Osteoblast (primary cell): Measurements from ENCODE around the gene CACNA1I. TPM values are rescaled to one million over a fixed set of nuclear protein-coding genes. Genes with fewer than 3 reads are reported as not detected.

Experiments used
- DNase-seq: peaks from one replicate; pipeline ENCODE4 v3.0.0; 2011; ENCODE audit warnings: low spot score, mixed read lengths; ENCODE audit not compliant: insufficient read length; ENCODE audit errors: missing footprints
- H2AFZ ChIP-seq: 2 replicates; pipeline ENCODE4 v1.6.0; 2011; ENCODE audit warnings: mild to moderate bottlenecking, low read length
- H3K27ac ChIP-seq: 2 replicates; pipeline ENCODE4 v1.5.1; 2011; ENCODE audit warnings: mild to moderate bottlenecking, low read depth, low read length, moderate library complexity
- H3K27me3 ChIP-seq: 2 replicates; pipeline ENCODE4 v1.6.0; 2012; ENCODE audit warnings: mild to moderate bottlenecking, control low read depth, inconsistent platforms, low read length, moderate library complexity; ENCODE audit not compliant: insufficient read depth
- H3K36me3 ChIP-seq: 2 replicates; pipeline ENCODE4 v1.5.1; 2011; ENCODE audit warnings: mild to moderate bottlenecking, low read length, control low read depth, moderate library complexity; ENCODE audit not compliant: insufficient read depth
- H3K4me1 ChIP-seq: 2 replicates; pipeline ENCODE4 v1.5.1; 2011; ENCODE audit warnings: mild to moderate bottlenecking, low read length, control low read depth, moderate library complexity; ENCODE audit not compliant: insufficient read depth
- H3K4me2 ChIP-seq: 2 replicates; pipeline ENCODE4 v1.6.0; 2011; ENCODE audit warnings: mild to moderate bottlenecking, low read length; ENCODE audit not compliant: insufficient read depth
- H3K4me3 ChIP-seq: fragments of 200-600 bp; sonication (generic); 3 replicates; pipeline ENCODE4 v1.5.1; 2012; ENCODE audit warnings: mild to moderate bottlenecking, low read length, inconsistent platforms; ENCODE audit not compliant: insufficient read depth
- H3K79me2 ChIP-seq: 2 replicates; pipeline ENCODE4 v1.6.0; 2012; ENCODE audit warnings: mild to moderate bottlenecking, low read length, control low read depth, inconsistent platforms; ENCODE audit not compliant: insufficient read depth
- H3K9me3 ChIP-seq: 2 replicates; pipeline ENCODE4 v1.5.1; 2011; ENCODE audit warnings: low read depth, low read length, control low read depth
- H4K20me1 ChIP-seq: 2 replicates; pipeline ENCODE4 v1.6.0; 2012; ENCODE audit warnings: mild to moderate bottlenecking, low read length, control low read depth; ENCODE audit not compliant: insufficient read depth
- total RNA-seq: library from RNA; depleted of rRNA; stranded (reverse); fragments of >200 nt; gene quantifications from 2 replicates; pipeline ENCODE4 v1.2.3, GENCODE V29; 2012
- TF ChIP-seq, protein P1 (sequence below): IDR thresholded peaks from 2 replicates; pipeline ENCODE4 v1.5.1; 2011; ENCODE audit warnings: mild to moderate bottlenecking, low read depth, low read length, moderate library complexity; ENCODE audit errors: extremely low read depth

The CACNA1I gene
- total RNA-seq, 1 donor: under 0.01 TPM

- Histone ChIP-seq H3K4me1 (no peaks in the 10 kb centered on the region), H3K27ac (no peak overlapping the region), H3K4me2 (no peak overlapping the region), H2AFZ (no peak overlapping the region), H3K27me3 (peaks cover 17% of the 10 kb centered on the region), H3K79me2 (no peaks in the 10 kb centered on the region), H3K9me3 (no peaks in the 10 kb centered on the region), H4K20me1 (no peaks in the 10 kb centered on the region), H3K4me3 (no peak overlapping the region), H3K36me3 (no peaks in the 10 kb centered on the region)
- TF ChIP-seq, protein P1, sequence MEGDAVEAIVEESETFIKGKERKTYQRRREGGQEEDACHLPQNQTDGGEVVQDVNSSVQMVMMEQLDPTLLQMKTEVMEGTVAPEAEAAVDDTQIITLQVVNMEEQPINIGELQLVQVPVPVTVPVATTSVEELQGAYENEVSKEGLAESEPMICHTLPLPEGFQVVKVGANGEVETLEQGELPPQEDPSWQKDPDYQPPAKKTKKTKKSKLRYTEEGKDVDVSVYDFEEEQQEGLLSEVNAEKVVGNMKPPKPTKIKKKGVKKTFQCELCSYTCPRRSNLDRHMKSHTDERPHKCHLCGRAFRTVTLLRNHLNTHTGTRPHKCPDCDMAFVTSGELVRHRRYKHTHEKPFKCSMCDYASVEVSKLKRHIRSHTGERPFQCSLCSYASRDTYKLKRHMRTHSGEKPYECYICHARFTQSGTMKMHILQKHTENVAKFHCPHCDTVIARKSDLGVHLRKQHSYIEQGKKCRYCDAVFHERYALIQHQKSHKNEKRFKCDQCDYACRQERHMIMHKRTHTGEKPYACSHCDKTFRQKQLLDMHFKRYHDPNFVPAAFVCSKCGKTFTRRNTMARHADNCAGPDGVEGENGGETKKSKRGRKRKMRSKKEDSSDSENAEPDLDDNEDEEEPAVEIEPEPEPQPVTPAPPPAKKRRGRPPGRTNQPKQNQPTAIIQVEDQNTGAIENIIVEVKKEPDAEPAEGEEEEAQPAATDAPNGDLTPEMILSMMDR: no peak
- DNase-seq: peak; percentile 75
Observed at GRCh38 chr22:39562839-39563489, 7.6 kb upstream of the CACNA1I start.

- H3K27ac ChIP-seq: no peak overlapping the region
- H3K4me3 ChIP-seq: no peak overlapping the region
- no peaks in the 10 kb centered on the region for H3K79me2 ChIP-seq
- no peaks in the 10 kb centered on the region for H3K36me3 ChIP-seq
- H3K4me1 ChIP-seq: no peaks in the 10 kb centered on the region
- peak; percentile 38 for DNase-seq
- no peak overlapping the region for H3K4me2 ChIP-seq
- no peak overlapping the region for H2AFZ ChIP-seq
- no peaks in the 10 kb centered on the region for H3K9me3 ChIP-seq
- H4K20me1 ChIP-seq: no peaks in the 10 kb centered on the region
- TF ChIP-seq, protein P1: no peak
- H3K27me3 ChIP-seq: peaks cover 8% of the 10 kb centered on the region
Observed at GRCh38 chr22:39563571-39564428, 6.8 kb upstream of the CACNA1I start.

DNA sequence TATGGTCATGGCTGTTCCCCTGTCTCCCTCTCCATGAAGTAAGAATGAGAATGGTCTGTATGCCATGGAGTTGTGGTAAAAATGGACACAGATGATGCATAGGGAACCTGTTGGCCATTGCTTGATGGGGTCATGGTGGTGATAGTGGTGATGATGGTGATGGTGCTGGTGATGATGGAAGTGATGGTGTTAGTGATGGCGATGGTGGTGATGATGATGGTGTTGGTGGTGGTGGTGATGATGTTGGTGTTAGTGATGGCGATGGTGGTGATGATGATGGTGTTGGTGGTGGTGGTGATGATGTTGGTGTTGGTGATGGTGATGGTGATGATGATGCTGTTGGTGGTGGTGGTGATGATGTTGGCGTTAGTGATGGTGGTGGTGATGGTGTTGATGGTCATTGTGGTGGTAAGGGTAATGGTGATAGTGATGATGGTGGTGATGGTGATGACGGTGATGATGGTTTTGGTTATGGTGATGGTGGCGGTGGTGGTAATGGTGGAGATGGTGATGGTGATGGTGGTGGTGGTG, 5.1 kb upstream of the CACNA1I start:
- H3K4me2 ChIP-seq: no peak overlapping the region
- no peaks in the 10 kb centered on the region for H3K4me1 ChIP-seq
- H2AFZ ChIP-seq: no peak overlapping the region
- no peaks in the 10 kb centered on the region for H3K27me3 ChIP-seq
- H3K79me2 ChIP-seq: no peaks in the 10 kb centered on the region
- no peaks in the 10 kb centered on the region for H3K9me3 ChIP-seq
- no peak overlapping the region for H3K27ac ChIP-seq
- TF ChIP-seq, protein P1: no peak
- H3K36me3 ChIP-seq: no peaks in the 10 kb centered on the region
- H3K4me3 ChIP-seq: no peak overlapping the region
- peak; percentile 4 for DNase-seq
- no peaks in the 10 kb centered on the region for H4K20me1 ChIP-seq
